ENCODE results near the gene PLIN1. TPM values are rescaled to one million over a fixed set of nuclear protein-coding genes. Genes with fewer than 3 reads are reported as not detected.

The PLIN1 gene
- total RNA-seq, 1 experiment from 2014 or later, result 0.35 TPM

DNA sequence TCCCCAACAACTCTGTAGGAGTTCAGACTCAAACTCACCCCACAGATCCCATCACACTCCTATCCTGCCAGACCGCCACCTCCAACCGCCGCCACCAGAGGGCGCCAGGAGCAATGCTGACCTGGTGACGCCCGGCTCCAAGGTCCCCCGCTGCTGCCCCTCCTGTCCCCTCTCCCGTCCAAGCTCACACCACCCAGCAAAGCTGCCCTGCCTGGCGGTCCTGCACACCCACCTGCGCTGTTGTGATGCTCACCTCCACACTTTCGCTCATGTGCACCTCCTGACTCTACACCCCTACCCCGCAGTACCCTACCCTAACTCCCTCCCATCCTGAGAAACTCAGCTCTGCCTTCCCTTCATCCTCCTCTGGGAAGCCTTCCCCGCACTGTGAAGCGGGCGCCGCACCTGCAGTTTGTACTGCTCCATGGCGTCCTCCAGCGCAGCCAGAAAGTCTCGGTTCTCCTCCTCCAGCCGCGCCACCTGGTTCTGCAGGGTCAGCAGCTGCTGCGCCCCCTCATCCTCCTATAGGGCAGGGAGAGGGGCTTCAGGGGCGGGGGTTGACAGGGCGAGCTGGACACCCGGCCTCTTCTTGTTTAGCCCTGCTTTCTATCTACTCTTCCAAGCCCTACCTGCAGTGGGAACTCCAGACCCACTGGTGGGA, 31.8 kb downstream of the PLIN1 start:
- H3K4me3 Mint-ChIP-seq (ENCODE audit: low read depth, unreplicated experiment), result no peak overlapping the region
- CTCF ChIA-PET, result interaction anchor here (0.8 to 1.1 kb wide), 3 partner anchors 24 to 241 kb away, joined by 3 to 4 read pairs (median 4); no protein-coding TSS in a partner anchor
- no peaks in the 10 kb centered on the region for H3K9me3 Mint-ChIP-seq (ENCODE audit: low read depth, unreplicated experiment)
- peak; percentile 93 for DNase-seq
- H3K27ac Mint-ChIP-seq (ENCODE audit: unreplicated experiment), result no peak overlapping the region
- TF ChIP-seq, protein P1, sequence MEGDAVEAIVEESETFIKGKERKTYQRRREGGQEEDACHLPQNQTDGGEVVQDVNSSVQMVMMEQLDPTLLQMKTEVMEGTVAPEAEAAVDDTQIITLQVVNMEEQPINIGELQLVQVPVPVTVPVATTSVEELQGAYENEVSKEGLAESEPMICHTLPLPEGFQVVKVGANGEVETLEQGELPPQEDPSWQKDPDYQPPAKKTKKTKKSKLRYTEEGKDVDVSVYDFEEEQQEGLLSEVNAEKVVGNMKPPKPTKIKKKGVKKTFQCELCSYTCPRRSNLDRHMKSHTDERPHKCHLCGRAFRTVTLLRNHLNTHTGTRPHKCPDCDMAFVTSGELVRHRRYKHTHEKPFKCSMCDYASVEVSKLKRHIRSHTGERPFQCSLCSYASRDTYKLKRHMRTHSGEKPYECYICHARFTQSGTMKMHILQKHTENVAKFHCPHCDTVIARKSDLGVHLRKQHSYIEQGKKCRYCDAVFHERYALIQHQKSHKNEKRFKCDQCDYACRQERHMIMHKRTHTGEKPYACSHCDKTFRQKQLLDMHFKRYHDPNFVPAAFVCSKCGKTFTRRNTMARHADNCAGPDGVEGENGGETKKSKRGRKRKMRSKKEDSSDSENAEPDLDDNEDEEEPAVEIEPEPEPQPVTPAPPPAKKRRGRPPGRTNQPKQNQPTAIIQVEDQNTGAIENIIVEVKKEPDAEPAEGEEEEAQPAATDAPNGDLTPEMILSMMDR (IDR thresholded peaks at IDR 0.05; ENCODE audit: unreplicated experiment), result peak; percentile 80
- no peaks in the 10 kb centered on the region for H3K36me3 Mint-ChIP-seq (ENCODE audit: insufficient read depth, unreplicated experiment)
- intact Hi-C loops (cut with micrococcal nuclease; ENCODE audit: unreplicated experiment), result loop anchor here (10.0 kb wide), 1 partner anchor 97 kb away; no protein-coding TSS in a partner anchor
- no peaks in the 10 kb centered on the region for H3K4me1 Mint-ChIP-seq (ENCODE audit: low read depth, unreplicated experiment)
- H3K27me3 Mint-ChIP-seq (ENCODE audit: unreplicated experiment), result no peaks in the 10 kb centered on the region
- no TSS peak for BruUV-seq (replicated peaks)

DNA sequence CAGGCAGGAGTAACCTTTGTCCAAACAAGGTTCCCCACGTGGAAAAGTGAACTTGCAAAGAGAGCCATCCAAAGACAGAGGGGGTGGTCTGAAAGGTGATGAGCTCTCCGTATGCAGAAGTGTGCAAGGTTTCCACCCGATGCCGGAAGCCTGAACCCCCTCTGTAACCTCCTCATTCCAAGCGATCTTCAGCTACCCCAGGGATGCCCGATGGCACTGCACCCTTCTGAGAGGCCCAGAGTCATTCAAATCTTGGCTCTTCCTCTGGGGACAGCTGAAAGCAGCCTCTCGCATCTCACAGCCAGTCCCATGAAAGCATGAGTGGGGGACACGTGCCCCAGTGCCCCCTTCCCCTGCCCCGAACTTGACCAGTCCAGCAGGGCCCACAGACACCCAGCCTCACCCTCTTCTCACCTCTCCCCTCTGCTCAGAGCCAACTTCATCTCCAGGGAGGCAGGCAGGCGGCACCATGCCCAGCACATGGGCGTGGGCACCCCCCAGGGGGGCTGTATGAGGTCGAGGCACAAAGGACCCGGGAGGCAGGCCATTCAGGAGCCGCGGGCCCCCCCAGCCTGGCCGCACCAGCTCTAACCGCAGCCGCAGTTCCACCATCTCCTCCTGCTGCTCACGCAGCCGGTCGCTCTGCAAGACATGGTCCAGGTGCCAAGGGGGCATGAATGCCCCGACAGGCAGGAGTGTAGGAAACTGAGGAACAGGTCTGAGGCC, 32.6 kb downstream of the PLIN1 start:
- Mint-ChIP-seq H3K9me3 (ENCODE audit: low read depth, unreplicated experiment) (no peaks in the 10 kb centered on the region), H3K4me3 (ENCODE audit: low read depth, unreplicated experiment) (no peak overlapping the region), H3K27ac (ENCODE audit: unreplicated experiment) (no peak overlapping the region), H3K4me1 (ENCODE audit: low read depth, unreplicated experiment) (no peaks in the 10 kb centered on the region), H3K36me3 (ENCODE audit: insufficient read depth, unreplicated experiment) (no peaks in the 10 kb centered on the region), H3K27me3 (ENCODE audit: unreplicated experiment) (no peaks in the 10 kb centered on the region)
- CTCF ChIA-PET, result interaction anchor here (0.8 kb wide), 1 partner anchor 180 kb away, joined by 3 read pairs; no protein-coding TSS in a partner anchor
- no TSS peak for BruUV-seq (replicated peaks)
- intact Hi-C loops (cut with micrococcal nuclease; ENCODE audit: unreplicated experiment), result loop anchor here (10.0 kb wide), 1 partner anchor 98 kb away; no protein-coding TSS in a partner anchor
- no peak for DNase-seq
- TF ChIP-seq, protein P1 (IDR thresholded peaks at IDR 0.05; ENCODE audit: unreplicated experiment), result no peak

DNA sequence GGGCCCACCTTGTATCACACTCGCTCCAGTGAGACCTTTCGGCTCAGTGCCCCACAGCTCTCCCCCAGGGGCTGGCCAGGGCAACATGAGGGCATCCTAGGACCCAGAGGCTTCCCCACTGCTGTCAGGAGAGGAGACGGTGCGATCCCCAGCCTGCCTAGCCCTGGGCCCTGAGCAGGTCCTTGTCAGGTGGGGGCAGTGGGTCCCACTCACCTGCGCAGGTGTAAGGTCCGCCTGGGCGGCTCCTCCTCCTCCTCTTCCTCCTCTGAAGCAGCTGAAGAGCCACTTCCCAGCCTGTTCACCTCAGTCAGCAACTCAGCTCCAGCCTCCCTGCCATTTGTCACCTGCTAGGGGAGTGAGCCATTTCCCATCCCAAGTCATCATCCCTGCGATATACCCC, 33.5 kb downstream of the PLIN1 start:
- Mint-ChIP-seq H3K27me3 (ENCODE audit: unreplicated experiment) (no peaks in the 10 kb centered on the region), H3K4me3 (ENCODE audit: low read depth, unreplicated experiment) (no peak overlapping the region), H3K36me3 (ENCODE audit: insufficient read depth, unreplicated experiment) (no peaks in the 10 kb centered on the region), H3K4me1 (ENCODE audit: low read depth, unreplicated experiment) (no peaks in the 10 kb centered on the region), H3K9me3 (ENCODE audit: low read depth, unreplicated experiment) (no peaks in the 10 kb centered on the region), H3K27ac (ENCODE audit: unreplicated experiment) (no peak overlapping the region)
- TF ChIP-seq, protein P1 (IDR thresholded peaks at IDR 0.05; ENCODE audit: unreplicated experiment), result no peak
- intact Hi-C loops (cut with micrococcal nuclease; ENCODE audit: unreplicated experiment), result loop anchor here (10.0 kb wide), 1 partner anchor 99 kb away; no protein-coding TSS in a partner anchor
- DNase-seq, result no peak
- BruUV-seq (replicated peaks), result no TSS peak
- CTCF ChIA-PET, result no interaction called here

DNA sequence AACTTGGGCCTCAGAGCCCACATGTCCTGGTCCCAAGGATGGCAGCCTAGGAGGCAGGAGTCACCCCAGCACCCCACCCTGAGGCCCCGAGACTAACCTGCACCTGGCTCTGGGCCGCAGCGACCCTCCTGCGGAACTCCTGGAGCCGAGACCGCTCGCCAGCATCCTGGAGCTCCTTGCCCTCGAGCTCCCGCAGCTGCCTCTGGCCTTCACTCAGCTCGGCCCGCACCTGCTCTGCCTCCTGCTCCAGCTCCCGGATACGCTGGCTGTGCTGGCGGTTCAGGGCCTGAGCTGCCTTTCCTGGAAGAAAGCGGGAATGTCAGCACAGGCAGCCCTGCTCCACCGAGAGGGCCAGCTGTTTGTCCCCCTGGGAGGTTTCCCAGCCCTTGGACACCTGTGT, 37.1 kb downstream of the PLIN1 start:
- CTCF ChIA-PET, result no interaction called here
- DNase-seq, result no peak
- no peaks in the 10 kb centered on the region for H3K36me3 Mint-ChIP-seq (ENCODE audit: insufficient read depth, unreplicated experiment)
- no peaks in the 10 kb centered on the region for H3K9me3 Mint-ChIP-seq (ENCODE audit: low read depth, unreplicated experiment)
- H3K27me3 Mint-ChIP-seq (ENCODE audit: unreplicated experiment), result no peaks in the 10 kb centered on the region
- H3K4me3 Mint-ChIP-seq (ENCODE audit: low read depth, unreplicated experiment), result no peak overlapping the region
- no peak overlapping the region for H3K27ac Mint-ChIP-seq (ENCODE audit: unreplicated experiment)
- BruUV-seq (replicated peaks), result no TSS peak
- TF ChIP-seq, protein P1 (IDR thresholded peaks at IDR 0.05; ENCODE audit: unreplicated experiment), result no peak
- no peaks in the 10 kb centered on the region for H3K4me1 Mint-ChIP-seq (ENCODE audit: low read depth, unreplicated experiment)
- intact Hi-C loops (cut with micrococcal nuclease; ENCODE audit: unreplicated experiment), result loop anchor here (10.0 kb wide), 1 partner anchor 103 kb away; no protein-coding TSS in a partner anchor

Data from Calu3 (cell line).